ENCODE measurements around the gene SLC7A7.
"Not testable (repeated sequence)": the region's sequence is repeated elsewhere in the genome, so short reads cannot be mapped to it uniquely, and the experiment has no call there.

Gene SLC7A7

GRCh38 chr14:22786685-22787084 is 28.6 kb downstream of the SLC7A7 start:
- no peak for DNase-seq

DNA sequence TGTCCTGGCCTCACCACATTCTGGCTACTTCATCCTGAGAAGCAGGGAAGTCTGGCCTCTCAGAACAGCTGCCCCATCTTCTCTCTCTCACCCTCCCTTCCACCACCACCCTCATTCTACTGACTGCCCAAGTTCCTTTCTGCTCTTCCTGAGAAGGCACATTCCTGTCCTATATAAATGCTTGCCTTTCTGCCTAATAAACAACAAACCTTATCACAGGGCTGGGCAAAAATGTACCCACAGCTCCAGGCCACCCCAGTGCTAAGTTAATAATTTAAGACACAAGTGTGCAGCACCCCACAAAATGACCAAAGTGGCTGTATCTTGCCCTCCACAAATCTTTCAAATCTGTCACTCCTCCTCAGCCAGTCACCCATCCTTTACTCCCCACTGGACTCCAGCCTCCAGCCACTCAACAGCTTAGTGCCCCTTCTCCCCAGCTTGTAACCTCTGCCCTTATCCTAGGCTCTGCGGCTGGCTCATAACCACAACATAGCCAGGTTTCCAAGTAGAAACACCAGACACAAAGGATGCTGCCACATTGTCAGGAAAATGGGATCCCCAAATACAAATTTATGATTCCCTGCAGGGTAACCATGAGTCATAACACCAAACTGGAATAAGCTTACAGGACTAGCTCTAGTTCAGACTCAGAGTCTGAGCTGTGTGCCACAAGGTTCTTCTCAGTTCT is 33.8 kb downstream of the SLC7A7 start:
- no peak for DNase-seq

GRCh38 chr14:22780941-22781300 is 34.3 kb downstream of the SLC7A7 start:
- no peak for DNase-seq

DNA sequence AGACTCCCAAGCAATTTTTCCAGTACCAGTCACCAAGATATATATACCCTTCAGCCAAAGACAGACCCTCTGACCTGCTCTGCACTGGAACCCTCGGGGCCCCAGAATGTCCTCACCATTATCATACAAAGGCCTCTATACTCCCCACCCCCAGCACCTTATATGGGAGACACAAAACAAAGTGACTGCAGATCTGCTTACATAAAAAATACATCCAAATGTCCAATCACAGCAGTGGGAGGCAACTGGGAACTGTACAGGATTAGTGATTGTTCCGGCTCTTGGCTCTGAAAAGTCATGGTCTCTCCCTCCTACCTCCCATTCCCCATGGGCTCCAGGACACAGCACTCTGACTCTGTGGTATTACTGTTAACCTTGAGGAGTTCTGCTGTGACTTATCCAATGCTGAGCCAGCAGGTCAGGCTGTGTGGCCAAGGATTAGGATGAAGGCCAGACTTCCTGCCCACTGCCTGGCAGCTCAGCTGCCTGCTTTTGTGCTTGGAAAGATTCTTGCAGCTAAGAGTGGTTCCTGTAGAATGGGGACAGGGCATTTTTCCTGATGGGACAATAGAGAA is 35.0 kb downstream of the SLC7A7 start:
- no peak for DNase-seq

GRCh38 chr14:22778084-22778483 is 37.2 kb downstream of the SLC7A7 start:
- DNase-seq = no peak

DNA sequence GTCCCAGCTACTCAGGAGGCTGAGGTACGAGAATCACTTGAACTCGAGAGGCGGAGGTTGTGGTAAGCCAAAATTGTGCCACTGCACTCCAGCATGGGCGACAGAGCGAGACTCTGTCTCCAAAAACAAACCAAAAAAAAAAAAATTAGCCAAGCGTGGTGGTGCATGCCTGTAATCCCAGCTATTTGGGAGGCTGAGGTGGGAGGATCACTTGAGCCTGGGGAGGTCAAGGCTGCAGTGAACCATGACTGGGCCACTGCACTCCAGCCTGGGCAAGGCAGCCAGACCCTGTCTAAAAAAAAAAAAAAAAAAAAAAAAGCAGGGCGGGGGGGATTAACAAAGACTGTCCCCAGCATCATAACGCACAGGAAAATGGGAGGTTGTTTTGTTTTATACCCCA is 38.4 kb downstream of the SLC7A7 start:
- not testable (repeated sequence) for DNase-seq

DNA sequence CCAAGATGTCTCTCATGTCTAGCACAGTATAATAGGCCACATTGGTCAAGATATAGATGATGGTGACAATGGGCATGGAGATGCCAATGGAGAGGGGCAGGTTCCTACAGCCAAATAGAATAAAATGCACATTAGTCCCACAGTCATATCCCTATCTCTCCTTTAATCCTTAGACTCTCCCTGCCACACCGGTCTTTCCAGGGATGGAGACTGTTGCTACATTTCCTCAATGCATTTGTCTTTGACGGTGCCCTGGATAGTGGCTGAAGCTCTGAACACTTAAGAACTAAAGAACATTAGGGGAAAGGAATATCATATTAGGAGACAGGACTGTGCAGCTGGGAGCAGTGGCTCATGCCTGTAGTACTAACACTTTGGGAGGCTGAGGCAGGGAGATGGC is 39.0 kb downstream of the SLC7A7 start:
- DNase-seq = no peak

- DNase-seq = no peak
Observed at GRCh38 chr14:22774011-22774706, 41.1 kb downstream of the SLC7A7 start.

DNA sequence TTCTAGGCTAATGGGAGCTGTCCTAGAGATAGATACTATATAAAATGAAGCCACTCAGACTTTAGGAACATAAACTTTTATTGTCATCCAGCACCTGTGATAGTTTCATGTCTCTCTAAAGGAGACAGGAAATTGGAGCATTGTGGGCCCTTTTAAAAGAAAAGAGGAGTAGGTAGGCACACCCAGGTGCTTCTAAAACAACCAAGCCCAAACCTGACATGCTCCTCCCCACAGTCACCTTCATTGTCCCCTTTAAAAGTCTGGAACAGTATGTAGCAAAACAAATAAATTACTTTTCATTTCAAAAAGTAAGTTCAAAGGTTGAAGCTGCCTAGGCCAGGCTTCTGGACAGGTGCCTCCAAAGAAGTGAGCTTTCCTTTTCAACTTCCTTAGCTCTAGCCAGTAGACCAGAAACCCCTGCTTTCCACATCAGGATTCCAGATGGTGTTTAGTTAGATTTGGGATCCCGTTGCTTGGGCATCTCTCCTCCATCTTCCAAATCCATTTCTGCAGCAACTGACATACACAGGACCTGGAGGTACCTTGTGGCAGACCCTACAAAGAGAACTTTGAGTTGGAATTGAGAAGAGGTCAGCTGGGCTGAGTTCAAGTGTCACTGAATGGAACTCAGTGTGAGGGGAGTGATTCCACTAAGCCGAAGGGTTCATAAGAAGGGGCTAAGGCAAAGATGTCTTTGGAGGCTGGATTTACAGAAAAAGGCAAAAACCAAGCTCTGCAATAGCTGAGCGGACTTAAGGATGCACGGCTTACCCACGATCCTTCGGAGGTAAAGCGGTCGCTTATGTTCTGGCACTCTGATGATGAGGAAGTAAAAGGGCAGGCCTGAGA is 41.8 kb downstream of the SLC7A7 start:
- DNase-seq = no peak

GRCh38 chr14:22772725-22773124 is 42.5 kb downstream of the SLC7A7 start:
- DNase-seq = no peak

- DNase-seq = no peak
Observed at GRCh38 chr14:22770481-22771187, 44.6 kb downstream of the SLC7A7 start.

- DNase-seq = no peak
Observed at GRCh38 chr14:22769369-22769768, 45.9 kb downstream of the SLC7A7 start.

DNA sequence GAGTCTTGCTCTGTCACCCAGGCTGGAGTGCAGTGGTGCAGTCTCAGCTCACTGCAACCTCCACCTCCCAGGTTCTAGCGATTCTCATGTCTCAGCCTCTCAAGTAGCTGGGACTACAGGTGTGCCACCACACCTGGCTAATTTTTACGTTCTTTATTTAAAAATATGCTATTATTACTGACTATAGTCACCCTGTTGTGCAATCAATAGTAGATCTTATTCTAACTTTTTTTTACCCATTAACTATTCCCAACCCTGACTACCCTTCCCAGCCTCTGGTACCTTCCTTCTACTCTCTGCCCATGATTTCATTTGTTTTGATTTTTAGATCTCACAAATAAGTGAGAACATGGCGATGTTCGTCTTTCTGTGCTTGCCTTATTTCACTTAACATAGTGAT is 46.3 kb downstream of the SLC7A7 start:
- DNase-seq = no peak

DNA sequence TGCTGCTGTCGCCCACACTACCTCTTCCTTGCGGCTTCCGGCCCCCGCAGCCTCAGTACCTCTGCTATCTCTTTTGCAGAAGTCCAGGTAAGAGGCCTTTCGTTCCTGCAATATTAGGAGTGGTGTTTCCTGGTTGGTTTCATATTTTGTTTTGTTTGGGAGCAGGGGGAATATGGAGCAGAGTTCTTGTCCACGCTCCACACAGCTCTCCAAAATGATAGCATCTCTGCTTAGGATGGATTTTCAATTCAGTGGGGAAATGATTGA is 48.0 kb downstream of the SLC7A7 start:
- peak in 1 of 2 experiments; percentile 30 for DNase-seq

GRCh38 chr14:22766457-22767322 is 48.5 kb downstream of the SLC7A7 start, which contains the start of gene OXA1L:
Gene OXA1L, plus strand, starts transcription at chr14:22766688. Its CDS starts 14 bp downstream, at chr14:22766702.
- peak; percentile 95 to 97 for DNase-seq

- no peak for DNase-seq
Observed at GRCh38 chr14:22764382-22764781, 50.9 kb downstream of the SLC7A7 start.

DNA sequence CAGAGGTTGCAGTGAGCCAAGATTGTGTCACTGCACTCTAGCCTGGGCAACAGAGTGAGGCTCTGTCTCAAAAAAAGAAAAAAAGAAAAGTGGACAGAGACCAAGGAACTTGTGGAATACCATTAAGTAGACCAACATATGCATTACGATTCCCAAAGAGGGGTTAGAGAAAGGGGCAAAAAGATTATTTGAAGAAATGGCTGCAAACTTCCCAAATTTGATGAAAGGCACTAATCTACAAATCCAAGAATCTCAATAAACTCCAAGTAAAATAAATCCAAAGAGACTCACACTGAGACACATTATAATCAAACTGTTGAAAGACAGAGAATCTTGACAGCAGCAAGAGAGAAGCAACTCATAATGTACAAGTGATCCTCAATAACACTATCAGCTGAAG is 53.5 kb downstream of the SLC7A7 start:
- no peak for DNase-seq

DNA sequence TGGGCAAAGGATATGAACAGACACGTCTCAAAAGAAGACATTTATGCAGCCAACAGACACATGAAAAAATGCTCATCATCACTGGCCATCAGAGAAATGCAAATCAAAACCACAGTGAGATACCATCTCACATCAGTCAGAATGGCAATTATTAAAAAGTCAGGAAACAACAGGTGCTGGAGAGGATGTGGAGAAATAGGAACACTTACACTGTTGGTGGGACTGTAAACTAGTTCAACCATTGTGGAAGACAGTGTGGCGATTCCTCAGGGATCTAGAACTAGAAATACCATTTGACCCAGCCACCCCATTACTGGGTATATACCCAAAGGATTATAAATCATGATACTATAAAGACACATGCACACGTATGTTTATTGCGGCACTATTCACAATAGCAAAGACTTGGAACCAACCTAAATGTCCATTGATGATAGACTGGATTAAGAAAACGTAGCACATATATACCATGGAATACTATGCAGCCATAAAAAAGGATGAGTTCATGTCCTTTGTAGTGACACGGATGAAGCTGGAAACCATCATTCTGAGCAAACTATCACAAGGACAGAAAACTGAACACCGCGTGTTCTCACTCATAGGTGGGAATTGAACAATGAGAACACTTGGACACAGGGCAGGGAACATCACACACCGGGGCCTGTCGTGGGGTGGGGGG is 57.1 kb downstream of the SLC7A7 start:
- not testable (repeated sequence) for DNase-seq

- no peak for DNase-seq
Observed at GRCh38 chr14:22753586-22753985, 61.6 kb downstream of the SLC7A7 start.

DNA sequence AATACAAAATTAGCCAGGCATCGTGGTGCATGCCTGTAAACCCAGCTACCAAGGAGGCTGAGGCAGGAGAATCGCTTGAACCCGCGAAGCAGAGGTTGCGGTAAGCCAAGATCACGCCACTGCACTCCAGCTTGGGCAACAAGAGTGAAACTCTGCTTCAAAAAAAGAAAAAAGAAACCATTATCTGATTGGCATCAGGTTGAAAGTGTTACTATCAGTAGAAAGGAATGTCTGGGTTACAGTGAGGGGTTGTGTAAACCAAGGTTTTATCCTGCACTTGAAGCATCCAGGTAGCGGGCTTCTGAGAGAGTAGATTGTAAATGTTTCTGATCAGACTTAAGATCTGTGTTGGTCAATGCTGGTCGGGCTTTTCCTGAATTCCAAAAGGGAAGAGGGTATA is 62.8 kb downstream of the SLC7A7 start:
- no peak for DNase-seq

- DNase-seq = no peak
Observed at GRCh38 chr14:22748631-22749068, 66.6 kb downstream of the SLC7A7 start.
